T-helper 9 cell (primary cell): ENCODE measurements around the gene SYF2.
"Not testable (repeated sequence)": the region's sequence is repeated elsewhere in the genome, so short reads cannot be mapped to it uniquely, and the experiment has no call there.

Experiments
- DNase-seq: peaks from one replicate; pipeline ENCODE4 v3.0.0-alpha.2; 2020
- total RNA-seq, 2 donors: gene quantifications; one replicate each; lab custom pipeline; 2026; lab: John Stamatoyannopoulos, UW

SYF2 gene
- 100 to 120 reads per million in 2 donors for total RNA-seq

DNA sequence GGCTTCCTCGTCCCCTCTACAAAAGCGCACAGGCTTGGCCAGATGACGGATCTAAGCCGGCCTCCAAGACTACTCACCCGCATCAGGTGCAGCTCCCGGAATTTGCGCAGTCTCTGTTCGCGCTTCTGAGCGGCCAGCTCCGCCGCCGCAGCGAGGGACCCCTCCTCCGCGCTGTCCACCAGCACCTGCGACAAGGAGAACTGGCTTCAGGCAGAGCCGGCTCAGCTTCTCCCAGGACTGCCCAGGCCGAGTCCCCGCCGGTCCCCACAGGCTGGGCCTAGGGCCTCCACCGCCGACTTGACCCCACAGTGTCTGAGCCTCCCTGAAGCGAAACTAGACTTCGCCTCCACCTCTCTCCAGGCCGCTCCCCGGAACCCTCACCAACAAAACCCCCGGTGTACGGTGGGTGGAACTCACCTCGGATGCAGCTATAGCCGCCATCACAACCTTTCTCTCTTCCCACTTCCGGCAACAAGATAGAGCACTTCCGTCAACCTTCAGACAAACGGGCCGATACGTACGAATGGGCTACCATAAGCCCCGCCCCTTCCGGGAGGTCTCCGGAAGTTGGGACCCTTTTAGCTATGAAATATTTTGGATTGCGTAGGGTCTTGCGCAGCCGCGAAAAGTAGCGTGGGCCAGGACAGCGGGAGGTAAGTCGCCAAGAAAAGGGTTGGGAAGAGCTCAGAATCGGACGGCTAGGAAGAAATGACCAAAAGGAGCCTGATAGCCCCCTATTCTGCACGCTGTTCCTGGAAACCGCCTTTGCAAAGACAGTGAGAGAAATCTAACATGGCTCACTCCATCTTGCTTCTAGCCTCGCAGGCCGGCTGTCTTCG is at the start of gene SYF2:
Gene SYF2, minus strand, starts transcription at position 476 of the 839 bp plus-strand sequence. Its CDS starts 35 bp downstream, at position 441.
- peak; percentile 76 for DNase-seq

DNA sequence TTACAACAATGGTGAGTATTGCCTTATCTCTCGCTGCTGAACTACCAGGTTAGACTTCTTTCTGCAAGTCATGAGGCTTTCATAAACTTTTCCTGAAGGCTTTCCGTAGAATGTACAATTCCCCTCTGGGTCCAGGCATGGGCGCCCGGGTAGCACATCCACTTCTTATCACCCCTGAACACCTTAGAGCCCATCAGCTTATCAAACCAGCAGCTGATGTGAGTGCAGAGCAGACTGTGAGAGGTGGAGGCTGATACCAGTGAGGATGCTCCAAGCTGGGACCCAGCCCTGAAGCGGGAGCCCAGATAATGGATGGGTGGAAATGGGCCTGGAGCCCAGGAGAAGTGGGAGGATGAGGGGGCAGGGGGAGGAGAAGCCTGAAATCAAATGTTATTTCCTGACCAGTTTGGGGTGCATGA is 47.4 kb upstream of the SYF2 start:
- DNase-seq, result not testable (repeated sequence)

DNA sequence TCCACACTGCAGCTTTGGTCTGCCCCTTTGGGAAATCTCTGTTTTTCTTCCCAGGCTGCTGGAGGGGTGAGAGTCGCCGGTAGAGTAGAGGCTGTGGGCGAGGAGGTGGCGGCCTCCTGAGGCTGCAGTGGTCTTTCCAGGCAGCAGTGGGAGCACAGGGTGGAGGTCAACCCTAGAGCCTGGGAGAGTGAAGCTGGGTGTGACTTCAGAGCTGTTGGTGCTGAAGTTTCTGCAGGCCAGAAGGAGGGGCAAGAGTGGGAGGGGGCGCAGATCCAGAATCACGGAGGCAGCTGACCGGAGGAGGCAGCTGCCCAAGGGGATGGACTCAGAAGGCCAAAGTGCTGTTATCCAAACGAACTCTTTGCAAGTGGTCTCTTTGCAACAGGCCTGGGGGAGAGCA is 46.5 kb upstream of the SYF2 start:
- not testable (repeated sequence) for DNase-seq

DNA sequence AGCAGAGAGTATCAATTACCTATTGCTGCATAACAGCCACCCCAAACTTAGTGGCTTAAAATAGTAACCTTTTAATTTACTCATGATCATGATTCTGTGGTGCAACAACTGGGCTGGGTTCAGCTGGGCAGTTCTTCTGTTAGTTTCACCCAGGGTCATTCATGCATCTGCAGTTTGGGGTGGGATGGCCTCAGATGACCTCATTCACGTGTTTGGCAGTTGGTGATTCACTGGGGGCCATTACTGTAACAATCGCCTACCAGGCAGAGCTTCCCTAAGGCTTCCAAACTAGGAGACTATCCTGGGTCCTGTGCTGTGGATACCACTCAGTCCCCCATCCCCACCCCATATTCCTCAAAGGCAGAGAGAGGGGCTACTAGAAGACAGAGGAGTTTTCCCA is 46.1 kb upstream of the SYF2 start:
- DNase-seq, result not testable (repeated sequence)

DNA sequence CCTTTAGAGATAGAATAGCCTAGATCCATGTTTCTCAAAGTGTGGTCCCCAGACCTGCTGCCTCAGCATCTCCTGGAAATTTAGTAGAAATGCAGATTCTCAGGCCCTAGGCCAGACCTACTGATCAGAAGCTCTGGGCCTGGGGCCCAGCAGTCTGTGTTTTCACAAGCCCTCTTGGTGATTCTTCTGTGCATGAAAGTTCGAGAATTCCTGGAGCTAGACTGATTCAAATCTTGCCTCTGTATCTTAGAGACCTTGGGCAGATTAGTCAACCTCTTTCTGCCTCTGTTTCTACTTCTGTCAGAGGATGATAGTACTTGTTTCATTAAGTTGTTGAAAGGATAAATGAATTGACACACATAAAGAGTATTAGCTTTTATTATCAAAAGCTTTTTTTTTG is 45.0 kb upstream of the SYF2 start:
- not testable (repeated sequence) for DNase-seq

DNA sequence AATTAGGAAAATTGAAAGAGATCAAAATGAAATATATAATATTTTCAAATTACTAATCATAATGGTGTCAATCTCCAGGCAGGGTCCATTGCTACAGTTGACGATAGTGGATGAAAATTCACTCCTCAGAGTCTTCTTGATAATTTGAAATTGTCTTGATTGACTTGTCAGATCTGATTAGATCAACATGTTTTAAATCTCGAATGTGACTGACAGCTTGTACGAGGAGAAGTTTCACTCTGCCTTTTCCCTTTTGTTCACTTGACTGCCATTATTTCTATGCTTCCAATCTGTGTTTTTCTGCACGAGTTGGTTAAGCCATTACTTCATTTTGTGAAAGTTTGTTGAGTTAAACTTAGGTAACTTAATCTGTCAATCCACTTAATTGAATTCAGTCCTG is 43.3 kb upstream of the SYF2 start:
- not testable (repeated sequence) for DNase-seq

DNA sequence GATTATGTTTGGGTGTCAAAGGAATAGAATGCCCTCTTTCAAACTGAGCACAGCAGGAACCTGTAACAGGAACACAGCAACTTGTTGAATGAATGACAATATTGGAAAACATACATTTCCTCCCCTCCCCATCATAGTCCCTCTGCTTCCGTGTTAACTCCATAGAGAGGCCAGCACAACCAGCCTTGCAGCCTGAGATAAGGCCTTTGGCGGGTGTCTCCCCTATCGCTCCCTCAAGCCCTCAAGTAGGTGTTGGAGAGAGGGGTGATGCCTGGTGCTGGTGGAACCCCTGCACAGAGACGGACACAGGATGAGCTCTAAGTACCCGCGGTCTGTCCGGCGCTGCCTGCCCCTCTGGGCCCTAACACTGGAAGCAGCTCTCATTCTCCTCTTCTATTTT is 39.9 kb upstream of the SYF2 start, which contains the start of gene RHD:
Gene RHD, plus strand, starts transcription at position 272 of the 400 bp plus-strand sequence. Its CDS starts 39 bp downstream, at position 311.
- not testable (repeated sequence) for DNase-seq

DNA sequence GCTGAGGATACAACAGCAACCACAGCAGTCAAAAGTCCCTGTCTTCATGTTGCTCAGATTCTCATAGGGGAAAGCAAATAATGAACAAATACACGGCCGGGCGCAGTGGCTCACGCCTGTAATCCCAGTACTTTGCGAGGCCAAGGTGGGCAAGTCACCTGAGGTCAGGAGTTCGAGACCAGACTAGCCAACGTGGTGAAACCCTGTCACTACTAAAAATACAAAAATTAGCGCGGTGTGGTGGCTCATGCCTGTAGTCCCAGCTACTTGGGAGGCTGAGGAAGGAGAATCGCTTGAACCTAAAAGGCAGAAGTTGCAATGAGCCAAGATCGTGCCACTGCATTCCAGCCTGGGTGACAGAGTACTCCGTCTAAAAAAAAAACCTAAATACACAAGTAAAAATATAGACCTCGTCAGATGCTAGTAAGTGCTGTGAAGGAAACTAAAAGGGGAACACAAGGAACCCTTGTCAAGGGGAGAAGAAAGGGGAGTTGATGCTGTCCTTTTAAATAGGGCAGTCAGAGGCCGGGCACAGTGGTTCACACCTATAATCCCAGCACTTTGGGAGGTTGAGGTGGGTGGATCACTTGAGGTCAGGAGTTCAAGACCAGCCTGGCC is 36.0 kb upstream of the SYF2 start:
- not testable (repeated sequence) for DNase-seq

DNA sequence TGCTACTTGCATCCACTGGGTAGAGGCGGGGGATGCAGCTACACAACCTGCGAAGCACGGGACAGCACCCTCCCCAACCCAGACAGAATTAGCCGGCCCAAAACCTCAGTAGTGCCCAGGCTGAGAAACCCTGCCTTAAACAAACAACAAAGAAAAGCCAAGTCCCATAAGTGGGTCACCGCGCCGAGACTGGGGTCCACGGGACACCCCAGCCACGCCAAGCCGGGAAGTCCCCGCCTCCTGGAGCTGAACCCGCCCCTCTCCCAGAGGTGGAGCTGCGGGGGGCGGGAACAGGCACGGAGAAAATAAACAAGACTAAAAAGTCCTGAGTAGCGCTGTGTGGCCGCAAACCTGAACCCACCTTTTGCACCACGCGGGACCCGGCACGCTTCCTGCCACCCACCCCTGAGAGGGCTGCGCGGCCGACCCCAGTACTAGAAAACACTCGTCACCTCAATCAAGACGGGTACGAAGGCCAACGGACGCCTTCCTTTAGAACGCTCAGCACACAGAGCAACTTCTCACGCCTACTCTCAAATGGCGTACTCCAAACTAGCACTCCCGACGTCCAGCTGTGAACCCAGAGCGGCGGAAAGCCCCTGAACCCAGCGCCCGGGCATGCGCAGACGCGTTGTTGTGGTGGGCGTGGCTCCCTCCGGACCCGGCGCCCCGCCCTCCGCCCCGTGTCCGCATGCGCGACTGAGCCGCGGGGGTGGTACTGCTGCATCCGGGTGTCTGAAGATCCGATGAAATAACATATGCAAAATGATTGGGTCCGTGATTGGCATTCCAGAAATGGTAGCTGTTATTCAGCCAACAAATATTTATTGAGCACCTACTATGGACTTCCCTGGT is 35.2 kb upstream of the SYF2 start:
- DNase-seq, result peak; percentile 86

DNA sequence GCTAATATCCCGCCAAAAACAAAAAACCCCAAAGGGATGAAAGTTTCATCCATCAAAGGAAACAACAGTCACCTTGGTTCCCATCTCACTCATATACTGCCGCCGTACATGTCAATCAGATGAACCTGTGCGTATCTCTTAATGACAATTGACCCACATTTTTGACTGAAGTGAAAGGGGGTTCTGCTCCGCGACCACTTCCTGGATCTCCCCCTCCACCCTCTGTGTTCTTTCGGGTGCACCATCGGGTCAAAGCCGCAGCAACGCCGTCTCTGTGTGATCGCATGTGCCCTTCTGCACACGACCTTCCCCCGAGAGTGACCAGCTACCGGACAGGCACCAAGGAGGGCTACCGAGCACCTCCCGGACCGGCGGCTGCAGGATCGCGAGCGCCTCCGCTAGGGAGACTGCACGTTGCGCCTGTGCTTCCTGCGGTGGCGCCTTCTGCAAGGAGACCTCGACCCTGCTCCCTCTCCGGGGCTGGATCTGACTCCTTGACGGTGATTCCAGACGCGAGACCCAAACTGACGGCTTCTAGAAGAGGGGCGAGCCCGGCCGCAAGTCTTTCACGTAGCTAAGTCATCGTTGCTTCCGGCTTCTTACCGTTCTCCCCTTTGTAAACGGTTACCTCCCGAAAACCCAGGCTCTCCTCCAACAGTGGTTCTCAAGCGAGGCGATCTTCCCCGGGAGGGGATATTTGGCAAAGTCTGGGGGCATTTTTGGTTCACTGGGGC is 34.4 kb upstream of the SYF2 start:
- DNase-seq, result peak; percentile 13

DNA sequence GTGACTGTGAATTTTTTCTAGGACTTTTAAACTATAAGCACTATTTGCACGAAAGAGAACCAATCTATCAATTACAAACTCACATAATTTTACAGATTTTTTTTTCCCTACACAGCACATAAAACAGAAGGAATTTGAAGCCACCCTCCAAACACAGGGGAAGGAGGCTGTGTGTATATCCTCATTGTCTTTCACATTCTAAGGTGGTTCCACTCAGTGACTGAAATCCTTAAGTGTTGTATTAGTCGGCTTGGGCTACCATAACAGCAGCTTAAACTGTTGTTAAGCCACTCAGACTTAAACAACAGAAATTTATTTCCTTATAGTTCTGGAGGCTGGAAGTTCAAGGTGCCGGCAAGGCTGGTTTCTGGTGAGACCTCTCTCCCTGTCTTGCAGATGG is 28.0 kb upstream of the SYF2 start:
- not testable (repeated sequence) for DNase-seq

DNA sequence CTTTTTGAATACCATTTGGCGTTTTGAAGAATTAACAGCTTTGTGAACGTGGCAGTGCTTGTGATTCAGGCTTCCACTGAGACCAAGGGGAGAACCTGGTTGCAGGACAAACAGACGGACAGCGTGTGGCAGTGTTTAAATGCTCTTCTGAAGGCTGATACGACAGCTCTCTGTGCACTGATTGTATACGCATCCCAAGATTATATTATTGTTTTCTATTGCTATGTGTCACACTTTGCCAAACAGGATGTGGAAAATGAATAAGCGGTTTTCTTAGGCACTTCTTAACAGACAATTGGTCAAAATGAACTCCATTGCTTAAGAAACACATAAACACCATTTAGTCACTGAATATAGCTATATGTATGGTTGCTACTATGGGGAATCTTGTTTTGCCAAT is 27.5 kb upstream of the SYF2 start:
- DNase-seq, result not testable (repeated sequence)

DNA sequence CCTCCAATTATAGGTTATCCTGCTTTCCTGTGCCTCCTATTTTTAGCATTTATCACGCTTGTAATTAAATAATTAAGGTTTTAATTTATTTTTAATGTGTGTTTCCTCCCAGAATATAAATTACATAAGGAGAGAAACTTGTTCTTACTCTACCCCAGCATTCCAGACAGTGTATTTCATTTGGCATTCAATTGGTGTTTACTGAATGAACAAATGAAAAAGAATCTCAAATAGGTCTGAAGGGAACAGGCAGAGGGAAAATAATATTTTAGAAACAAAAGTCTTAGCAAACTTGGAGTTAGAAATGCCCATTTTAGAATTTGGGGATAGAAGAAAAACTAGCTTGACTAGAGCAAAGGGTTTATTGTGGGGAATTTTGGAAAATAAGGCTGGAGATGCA is 24.9 kb upstream of the SYF2 start:
- DNase-seq, result no peak

DNA sequence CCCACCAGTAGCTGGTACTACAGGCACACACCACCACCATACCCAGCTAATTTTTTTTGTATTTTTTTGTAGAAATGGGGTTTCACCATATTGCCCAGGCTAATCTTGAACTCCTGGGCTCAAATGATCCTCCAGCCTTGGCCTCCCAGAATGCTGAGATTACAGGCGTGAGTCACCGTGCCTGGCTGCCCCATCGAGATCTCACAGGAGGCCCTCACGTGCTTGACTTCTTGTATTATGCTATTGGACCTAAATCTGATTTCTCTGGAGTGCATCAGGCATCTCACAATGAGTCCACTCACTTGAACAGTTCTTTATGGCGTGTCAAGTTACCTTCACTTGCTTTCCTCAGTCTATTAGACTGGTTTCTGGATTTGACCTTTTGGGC is 24.3 kb upstream of the SYF2 start:
- no peak for DNase-seq

DNA sequence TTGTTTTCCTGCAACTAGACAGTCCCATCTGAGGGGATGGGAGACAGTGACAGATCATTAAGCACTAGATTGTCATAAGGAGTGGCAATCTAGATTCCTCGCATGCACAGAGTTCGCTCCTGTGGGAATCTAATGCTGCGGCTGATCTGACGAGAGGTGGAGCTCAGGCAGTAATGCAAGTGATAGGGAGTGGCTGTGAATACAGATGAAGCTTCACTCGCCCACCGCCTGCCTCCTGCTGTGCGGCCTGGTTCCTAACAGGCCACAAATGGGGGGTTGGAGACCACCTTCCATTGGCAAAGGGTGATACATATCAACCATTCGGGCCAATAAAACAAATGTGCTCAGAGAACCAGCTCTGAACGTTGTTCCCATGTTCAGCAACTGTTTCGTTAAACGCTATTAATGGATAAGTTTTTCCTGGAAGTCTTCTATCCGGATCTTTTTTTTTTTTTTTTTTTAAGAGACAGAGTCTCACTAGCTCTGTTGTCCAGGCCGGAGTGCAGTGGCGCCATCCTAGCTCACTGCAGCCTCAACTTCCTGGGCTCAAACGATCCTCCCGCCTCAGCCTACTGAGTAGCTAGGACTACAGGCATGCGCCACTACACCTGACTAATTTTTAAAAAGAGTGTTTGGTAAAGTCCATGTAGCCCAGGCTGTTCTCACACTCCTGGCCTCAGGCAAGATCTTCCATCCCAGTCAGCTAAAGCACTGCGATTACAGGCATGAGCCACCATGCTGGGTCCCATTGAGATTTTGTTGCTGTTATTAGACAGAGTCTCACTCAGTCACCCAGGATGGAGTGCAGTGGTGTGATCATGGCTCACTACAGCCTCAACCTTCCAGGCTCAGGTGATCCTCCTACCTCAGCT is 23.6 kb upstream of the SYF2 start:
- DNase-seq, result no peak

DNA sequence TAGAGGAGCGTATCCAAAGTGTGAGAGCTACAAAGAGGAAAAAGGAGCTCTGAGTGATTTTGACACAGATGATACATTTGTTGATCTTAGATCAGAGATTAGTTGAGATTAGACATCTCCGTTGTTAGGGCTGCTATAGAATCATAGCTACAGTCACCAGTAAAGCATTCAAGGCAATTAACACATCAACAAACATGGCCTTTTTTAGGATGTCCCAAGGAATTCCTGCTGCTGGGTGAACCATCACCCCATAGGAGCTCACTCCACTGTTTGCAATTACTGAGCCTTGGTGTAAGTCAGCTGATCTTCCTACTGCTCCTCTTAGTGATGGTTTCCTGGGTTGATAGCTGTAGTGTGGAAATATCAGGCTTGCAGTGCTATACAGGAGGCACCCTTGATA is 21.6 kb upstream of the SYF2 start:
- no peak for DNase-seq

DNA sequence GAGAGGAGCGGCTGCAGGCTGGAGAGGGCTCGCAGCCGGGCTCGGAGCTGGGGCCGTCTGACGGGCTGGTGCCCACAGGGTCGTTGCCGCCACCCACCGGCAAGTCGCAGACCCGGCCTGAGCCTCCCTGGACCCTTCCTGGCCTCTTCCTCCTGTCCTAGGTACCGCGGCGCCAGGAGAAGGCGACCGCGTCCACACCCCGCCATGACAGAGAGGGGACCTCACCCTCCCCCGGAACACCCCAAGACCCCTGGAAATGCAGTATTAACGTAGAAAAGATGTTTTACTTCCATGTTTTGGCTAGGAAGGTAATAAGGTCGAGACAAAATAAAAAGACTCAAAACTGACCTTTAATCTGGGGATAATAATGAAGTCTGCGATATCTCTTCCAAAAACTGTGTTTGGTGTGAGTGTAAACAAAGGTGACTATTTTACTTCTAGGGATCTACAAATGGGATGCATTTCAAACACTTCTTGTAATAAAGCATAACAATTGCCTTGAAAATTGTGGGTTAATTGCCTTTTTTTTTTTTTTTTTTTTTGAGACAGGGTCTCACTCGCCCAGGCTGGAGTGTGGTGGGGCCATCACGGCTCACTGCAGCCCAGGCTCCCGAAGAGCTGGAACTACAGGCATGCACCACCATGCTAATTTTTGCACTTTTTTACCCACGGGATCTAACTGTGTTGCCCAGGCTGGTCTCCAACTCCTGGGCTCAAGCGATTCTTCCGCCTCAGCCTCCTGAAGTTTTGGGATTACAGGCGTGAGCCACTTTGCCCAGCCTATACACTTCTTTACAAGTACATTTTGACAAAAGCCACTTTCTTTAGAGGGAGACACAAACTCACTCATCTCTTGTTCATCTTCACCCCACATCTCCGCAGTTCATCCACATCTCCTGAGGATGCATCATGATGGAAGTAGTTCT is 15.8 kb upstream of the SYF2 start:
- no peak for DNase-seq

DNA sequence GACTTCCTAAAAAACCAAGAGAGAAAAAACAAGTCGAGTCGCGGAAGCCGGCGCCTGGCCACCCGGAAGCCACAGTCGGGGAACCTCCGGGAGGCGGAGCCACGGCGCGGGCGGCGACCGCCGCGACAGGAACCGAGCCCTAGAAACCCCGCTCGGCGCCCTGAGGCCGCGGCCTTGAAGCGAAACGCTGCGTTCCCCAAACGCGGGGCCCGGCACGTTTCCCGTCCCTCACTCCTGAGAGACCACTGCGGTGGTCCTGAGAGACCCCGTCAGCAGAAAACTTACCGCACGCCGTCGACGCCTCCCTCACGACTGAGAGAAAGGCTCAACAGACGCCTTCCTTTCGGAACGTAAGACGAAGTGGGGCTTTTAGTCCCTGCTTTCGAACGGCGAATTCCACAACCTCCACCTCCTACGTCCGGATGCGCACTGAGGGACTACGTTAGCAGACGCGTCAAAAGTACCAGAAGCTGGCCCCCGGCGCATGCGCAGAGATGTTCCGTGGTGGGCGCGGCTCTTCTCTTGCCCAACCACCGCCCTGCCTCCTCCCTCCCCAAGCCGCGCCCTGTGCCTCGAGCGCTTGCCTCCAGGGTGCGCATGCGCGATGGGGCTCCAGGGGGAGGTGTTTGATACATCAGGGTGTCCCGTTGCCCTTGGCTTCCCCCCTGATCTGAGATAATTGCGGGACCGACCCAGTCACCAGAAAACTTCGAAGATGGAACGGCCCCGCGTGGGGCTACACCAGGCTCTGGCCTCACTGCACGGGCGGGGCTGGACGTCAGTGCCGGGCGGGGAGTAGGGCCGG is 14.9 kb upstream of the SYF2 start, which contains the start of gene RSRP1:
Gene RSRP1, minus strand, starts transcription at position 431 of the 805 bp plus-strand sequence. CDS start 491 bp downstream, outside the sequence.
- DNase-seq, result peak; percentile 100

DNA sequence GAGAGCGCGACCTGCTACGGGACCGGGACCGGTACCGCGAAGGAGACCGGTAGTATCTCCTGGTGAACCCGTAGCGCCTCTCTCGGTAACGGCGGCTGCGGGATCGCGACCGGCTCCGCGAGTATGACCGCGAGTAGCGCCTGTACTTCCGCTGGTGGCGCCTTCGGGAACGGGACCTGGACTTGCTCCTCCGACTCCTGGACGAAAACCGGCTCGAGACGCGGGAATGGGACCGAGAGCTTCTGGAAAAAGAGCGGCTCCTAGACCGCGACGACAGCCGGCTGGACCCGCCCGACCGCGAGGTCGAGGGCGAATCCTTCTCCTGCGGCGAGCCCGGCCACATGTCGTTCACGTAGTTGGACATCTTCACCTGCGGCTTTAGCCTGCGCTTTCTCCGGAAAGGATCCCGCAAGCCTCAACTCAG is 14.3 kb upstream of the SYF2 start:
- peak; percentile 22 for DNase-seq
